AG09309 (cell line): ENCODE results near the gene DMBT1.

Experiments
- DNase-seq: peaks from one replicate; pipeline ENCODE4 v3.0.0-alpha.2; 2010; ENCODE audit warnings: low read depth
- H3K4me3 ChIP-seq: 2 replicates; pipeline ENCODE4 v1.5.1; 2011; ENCODE audit warnings: mild to moderate bottlenecking, low read depth, low read length, moderate library complexity; ENCODE audit not compliant: control insufficient read depth
- CTCF ChIP-seq: IDR thresholded peaks from 2 replicates; pipeline ENCODE4 v1.5.1; 2011; ENCODE audit warnings: mild to moderate bottlenecking, low read depth, low read length, inconsistent platforms; ENCODE audit not compliant: insufficient read depth, control insufficient read depth; ENCODE audit errors: missing control alignments

The DMBT1 gene

GRCh38 chr10:122553341-122553740 is 7.2 kb upstream of the DMBT1 start:
- no peak for TF ChIP-seq CTCF
- DNase-seq, result no peak
- H3K4me3 ChIP-seq, result no peak overlapping the region

GRCh38 chr10:122554131-122555036 is 6.2 kb upstream of the DMBT1 start:
- no peak for TF ChIP-seq CTCF
- DNase-seq, result no peak
- no peak overlapping the region for H3K4me3 ChIP-seq

GRCh38 chr10:122555442-122555841 is 5.1 kb upstream of the DMBT1 start:
- no peak for TF ChIP-seq CTCF
- no peak overlapping the region for H3K4me3 ChIP-seq
- DNase-seq, result no peak

GRCh38 chr10:122557516-122557915 is 3.0 kb upstream of the DMBT1 start:
- no peak for TF ChIP-seq CTCF
- no peak for DNase-seq
- no peak overlapping the region for H3K4me3 ChIP-seq

- no peak overlapping the region for H3K4me3 ChIP-seq
- TF ChIP-seq CTCF, result no peak
- DNase-seq, result no peak
Observed at GRCh38 chr10:122558452-122558851, 2.1 kb upstream of the DMBT1 start.

- DNase-seq, result no peak
- TF ChIP-seq CTCF, result no peak
- H3K4me3 ChIP-seq, result no peak overlapping the region
Observed at GRCh38 chr10:122559228-122559627, 1.3 kb upstream of the DMBT1 start.
